Measurements from ENCODE around the gene RBBP7.

The RBBP7 gene

GRCh38 chrX:16851421-16851820 lies 18.7 kb downstream of the RBBP7 start:
- Histone ChIP-seq H3K36me3 (peaks cover 10% of the 10 kb centered on the region), H3K4me1 (no peaks in the 10 kb centered on the region), H3K9me3 (no peaks in the 10 kb centered on the region), H3K4me3 (ENCODE audit: low read depth, low read length) (no peak overlapping the region), H3K27me3 (no peaks in the 10 kb centered on the region)
- DNase-seq, result no peak
- TF ChIP-seq, protein P1, sequence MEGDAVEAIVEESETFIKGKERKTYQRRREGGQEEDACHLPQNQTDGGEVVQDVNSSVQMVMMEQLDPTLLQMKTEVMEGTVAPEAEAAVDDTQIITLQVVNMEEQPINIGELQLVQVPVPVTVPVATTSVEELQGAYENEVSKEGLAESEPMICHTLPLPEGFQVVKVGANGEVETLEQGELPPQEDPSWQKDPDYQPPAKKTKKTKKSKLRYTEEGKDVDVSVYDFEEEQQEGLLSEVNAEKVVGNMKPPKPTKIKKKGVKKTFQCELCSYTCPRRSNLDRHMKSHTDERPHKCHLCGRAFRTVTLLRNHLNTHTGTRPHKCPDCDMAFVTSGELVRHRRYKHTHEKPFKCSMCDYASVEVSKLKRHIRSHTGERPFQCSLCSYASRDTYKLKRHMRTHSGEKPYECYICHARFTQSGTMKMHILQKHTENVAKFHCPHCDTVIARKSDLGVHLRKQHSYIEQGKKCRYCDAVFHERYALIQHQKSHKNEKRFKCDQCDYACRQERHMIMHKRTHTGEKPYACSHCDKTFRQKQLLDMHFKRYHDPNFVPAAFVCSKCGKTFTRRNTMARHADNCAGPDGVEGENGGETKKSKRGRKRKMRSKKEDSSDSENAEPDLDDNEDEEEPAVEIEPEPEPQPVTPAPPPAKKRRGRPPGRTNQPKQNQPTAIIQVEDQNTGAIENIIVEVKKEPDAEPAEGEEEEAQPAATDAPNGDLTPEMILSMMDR (IDR thresholded peaks at IDR 0.05; ENCODE audit: low read depth, low read length), result no peak

GRCh38 chrX:16848541-16848940 lies 21.6 kb downstream of the RBBP7 start:
- Histone ChIP-seq H3K9me3 (no peaks in the 10 kb centered on the region), H3K4me3 (ENCODE audit: low read depth, low read length) (no peak overlapping the region), H3K4me1 (no peaks in the 10 kb centered on the region), H3K36me3 (peaks cover 22% of the 10 kb centered on the region), H3K27me3 (no peaks in the 10 kb centered on the region)
- TF ChIP-seq, protein P1 (IDR thresholded peaks at IDR 0.05; ENCODE audit: low read depth, low read length), result no peak
- DNase-seq, result no peak

DNA sequence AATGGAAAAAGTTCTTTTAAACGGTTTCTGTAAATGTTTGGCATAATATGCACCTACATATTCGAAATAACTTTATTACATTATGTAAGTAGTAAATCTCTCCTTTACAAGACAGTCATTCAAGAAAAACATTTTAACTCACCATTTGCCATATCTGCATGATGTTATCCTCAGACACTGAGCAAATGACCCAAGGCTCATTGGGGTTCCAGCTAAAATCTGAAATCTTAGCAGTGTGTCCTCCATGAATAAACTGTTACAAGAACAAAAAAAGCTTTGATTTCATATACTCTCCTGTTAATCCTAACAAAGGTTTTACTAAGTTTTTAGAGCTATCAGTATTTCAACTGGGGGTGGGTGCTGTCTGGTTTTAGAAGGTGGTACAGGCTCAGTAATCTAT lies 24.5 kb downstream of the RBBP7 start:
- H3K36me3 ChIP-seq, result peaks cover 28% of the 10 kb centered on the region
- no peaks in the 10 kb centered on the region for H3K4me1 ChIP-seq
- TF ChIP-seq, protein P1 (IDR thresholded peaks at IDR 0.05; ENCODE audit: low read depth, low read length), result no peak
- no peak for DNase-seq
- no peaks in the 10 kb centered on the region for H3K27me3 ChIP-seq
- no peak overlapping the region for H3K4me3 ChIP-seq (ENCODE audit: low read depth, low read length)
- H3K9me3 ChIP-seq, result no peaks in the 10 kb centered on the region

GRCh38 chrX:16843208-16843909 lies 26.8 kb downstream of the RBBP7 start:
- Histone ChIP-seq H3K4me1 (no peaks in the 10 kb centered on the region), H3K27me3 (no peaks in the 10 kb centered on the region), H3K36me3 (peaks cover 40% of the 10 kb centered on the region), H3K9me3 (no peaks in the 10 kb centered on the region), H3K4me3 (ENCODE audit: low read depth, low read length) (no peak overlapping the region)
- TF ChIP-seq, protein P1 (IDR thresholded peaks at IDR 0.05; ENCODE audit: low read depth, low read length), result no peak
- no peak for DNase-seq

- DNase-seq, result no peak
- H3K27me3 ChIP-seq, result no peaks in the 10 kb centered on the region
- peaks cover 44% of the 10 kb centered on the region for H3K36me3 ChIP-seq
- H3K4me3 ChIP-seq (ENCODE audit: low read depth, low read length), result no peak overlapping the region
- TF ChIP-seq, protein P1 (IDR thresholded peaks at IDR 0.05; ENCODE audit: low read depth, low read length), result no peak
- H3K9me3 ChIP-seq, result no peaks in the 10 kb centered on the region
- no peaks in the 10 kb centered on the region for H3K4me1 ChIP-seq
Observed at GRCh38 chrX:16842684-16843083, 27.5 kb downstream of the RBBP7 start.

- no peak for DNase-seq
- Histone ChIP-seq H3K4me1 (no peaks in the 10 kb centered on the region), H3K4me3 (ENCODE audit: low read depth, low read length) (no peak overlapping the region), H3K9me3 (no peaks in the 10 kb centered on the region), H3K27me3 (no peaks in the 10 kb centered on the region), H3K36me3 (peaks cover 48% of the 10 kb centered on the region)
- TF ChIP-seq, protein P1 (IDR thresholded peaks at IDR 0.05; ENCODE audit: low read depth, low read length), result no peak
Observed at GRCh38 chrX:16839852-16840460, 30.2 kb downstream of the RBBP7 start.

Data from BE2C (cell line).